CD14-positive monocyte (primary cell): ENCODE data around the gene TTC33. TPM values are rescaled to one million over a fixed set of nuclear protein-coding genes. Genes with fewer than 3 reads are reported as not detected.

Experiments used
- DNase-seq, 3 donors: peaks; one replicate each; pipeline ENCODE4 v3.0.0-alpha.2; 2011 to 2022
- H2AFZ ChIP-seq: 2 replicates; pipeline ENCODE4 v1.6.0; 2012; ENCODE audit warnings: mild to moderate bottlenecking, low read depth, low read length, inconsistent platforms; ENCODE audit not compliant: insufficient read depth, poor library complexity, severe bottlenecking
- H3K27ac ChIP-seq, 2 donors: 1 replicate in 1 of 2; 2 replicates in 1 of 2; pipeline ENCODE4 v1.5.1; 2012 to 2013; ENCODE audit warnings: low read length in 2 of 2, control low read depth in 1 of 2, inconsistent platforms in 1 of 2, low read depth in 1 of 2, mild to moderate bottlenecking in 1 of 2
- H3K27me3 ChIP-seq, 2 donors: one replicate each; pipeline versions ENCODE4 v1.6.0 to v1.6.1; 2011 to 2013; ENCODE audit warnings: low read length in 2 of 2; ENCODE audit not compliant: control insufficient read depth in 2 of 2, insufficient read depth in 2 of 2
- H3K36me3 ChIP-seq, 2 donors: replicated peaks in 1 of 2; 1 replicate in 1 of 2; 2 replicates in 1 of 2; pipeline versions ENCODE4 v1.5.1 to v1.6.1; 2012 to 2013; ENCODE audit warnings: low read length in 2 of 2, control low read depth in 1 of 2, inconsistent platforms in 1 of 2, mild to moderate bottlenecking in 1 of 2; ENCODE audit not compliant: insufficient read depth in 2 of 2, control insufficient read depth in 1 of 2
- H3K4me1 ChIP-seq, 2 donors: 1 replicate in 1 of 2; 2 replicates in 1 of 2; pipeline versions ENCODE4 v1.5.1 to v1.6.1; 2012 to 2013; ENCODE audit warnings: low read length in 2 of 2, control low read depth in 1 of 2, inconsistent platforms in 1 of 2, mild to moderate bottlenecking in 1 of 2, moderate library complexity in 1 of 2; ENCODE audit not compliant: insufficient read depth in 2 of 2, control insufficient read depth in 1 of 2
- H3K4me2 ChIP-seq: replicated peaks from 2 replicates; pipeline ENCODE3; 2012; ENCODE audit warnings: low read length, moderate library complexity, mild to moderate bottlenecking; ENCODE audit not compliant: poor library complexity, severe bottlenecking; ENCODE audit errors: extremely low read depth
- H3K4me3 ChIP-seq, 3 experiments: fragments of 200-600 bp in 1 of 3; sonication (generic) in 1 of 3; replicated peaks in 1 of 3; 1 replicate in 2 of 3; 2 replicates in 1 of 3; pipeline ENCODE4 v1.5.1; 2011 to 2013; ENCODE audit warnings: low read length in 3 of 3, mild to moderate bottlenecking in 3 of 3, control low read depth in 2 of 3, low read depth in 2 of 3, inconsistent platforms in 1 of 3, moderate library complexity in 1 of 3
- H3K79me2 ChIP-seq: 2 replicates; pipeline ENCODE4 v1.6.0; 2012; ENCODE audit warnings: mild to moderate bottlenecking, control low read depth, inconsistent platforms, low read length, moderate library complexity; ENCODE audit not compliant: insufficient read depth
- H3K9ac ChIP-seq: 2 replicates; pipeline ENCODE4 v1.6.0; 2017; ENCODE audit warnings: low read length, mild to moderate bottlenecking; ENCODE audit not compliant: insufficient read depth, poor library complexity, severe bottlenecking
- H3K9me3 ChIP-seq, 2 donors: replicated peaks in 1 of 2; 1 replicate in 1 of 2; 2 replicates in 1 of 2; pipeline versions ENCODE4 v1.5.1 to v1.6.1; 2012 to 2013; ENCODE audit warnings: low read length in 2 of 2, control low read depth in 1 of 2; ENCODE audit not compliant: control insufficient read depth in 1 of 2, insufficient read depth in 1 of 2
- H4K20me1 ChIP-seq: 2 replicates; pipeline ENCODE4 v1.6.0; 2012; ENCODE audit warnings: mild to moderate bottlenecking, low read length, control low read depth, moderate library complexity; ENCODE audit not compliant: insufficient read depth
- H3K27ac Mint-ChIP-seq, 7 donors: one replicate each; pipeline ENCODE4 v1.8.0; 2020; ENCODE audit warnings: mild to moderate bottlenecking in 7 of 7, mixed read lengths in 7 of 7, moderate library complexity in 6 of 7, inconsistent platforms in 2 of 7
- H3K27me3 Mint-ChIP-seq, 3 donors: one replicate each; pipeline ENCODE4 v1.8.0; 2021 to 2022; ENCODE audit warnings: low read depth in 3 of 3, mild to moderate bottlenecking in 3 of 3, mixed read lengths in 3 of 3, moderate library complexity in 3 of 3, inconsistent platforms in 1 of 3
- H3K36me3 Mint-ChIP-seq, 2 donors: one replicate each; pipeline ENCODE4 v1.8.0; 2020; ENCODE audit warnings: mixed read lengths in 2 of 2, inconsistent platforms in 1 of 2, mild to moderate bottlenecking in 1 of 2
- H3K4me1 Mint-ChIP-seq: one replicate; pipeline ENCODE4 v1.8.0; 2020; ENCODE audit warnings: mild to moderate bottlenecking, mixed read lengths
- H3K4me3 Mint-ChIP-seq, 2 donors: one replicate each; pipeline ENCODE4 v1.8.0; 2020; ENCODE audit warnings: mild to moderate bottlenecking in 2 of 2, mixed read lengths in 2 of 2, moderate library complexity in 1 of 2
- H3K9me3 Mint-ChIP-seq, 7 donors: one replicate each; pipeline ENCODE4 v1.8.0; 2020 to 2022; ENCODE audit warnings: mixed read lengths in 7 of 7, mild to moderate bottlenecking in 6 of 7, moderate library complexity in 6 of 7, inconsistent platforms in 2 of 7
- WGBS: methylation state at CpG from one replicate; pipeline ENCODE4 v1.1.5; 2013; ENCODE audit warnings: missing lambda C conversion rate; ENCODE audit not compliant: insufficient coverage; 5-methylcytosine and 5-hydroxymethylcytosine counted together
- intact Hi-C, 2 donors: fragments of 100-400 bp; cut with micrococcal nuclease; formaldehyde crosslinking; loops; one replicate each; pipeline versions ENCODE4 v1.15.0 to v1.15.1; 2023
- polyA plus RNA-seq, 3 donors: library from polyadenylated mRNA; depleted of rRNA in 1 of 3; unstranded in 2 of 3; stranded (reverse) in 1 of 3; fragments of 300-500 nt in 2 of 3; fragments of >200 nt in 1 of 3; fragmentation: Illumina TruSeq in 2 of 3; gene quantifications; 1 replicate in 2 of 3; 2 replicates in 1 of 3; pipeline ENCODE4 v1.2.3, GENCODE V29; 2012 to 2021
- TF ChIP-seq, protein P1 (sequence below): fragments of 200-600 bp; IDR thresholded peaks from one replicate; pipeline ENCODE4 v1.8.0; 2022; ENCODE audit warnings: antibody characterized with exemption, mild to moderate bottlenecking

TTC33 gene
- polyA plus RNA-seq, 3 donors: 1.5 to 11.7 (median 9.4) TPM

DNA sequence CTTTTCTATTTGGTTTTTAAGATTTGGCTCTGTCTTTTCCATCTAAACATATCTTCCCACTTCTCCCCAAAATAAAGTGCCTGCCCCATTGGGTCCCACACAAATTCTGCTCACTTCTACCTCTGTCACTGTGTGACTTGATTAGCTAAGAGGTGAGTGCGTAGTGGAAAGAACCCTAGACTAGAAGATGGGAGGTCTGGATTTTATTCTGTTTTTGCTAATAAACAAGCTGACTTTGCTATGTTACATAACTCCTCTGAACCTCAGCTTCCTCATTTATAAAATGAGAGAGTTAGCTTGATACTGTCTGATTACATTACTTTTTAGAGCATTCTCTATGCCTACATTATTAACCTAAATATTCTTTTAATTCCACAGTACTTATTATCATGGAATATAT is 127.4 kb downstream of the TTC33 start:
- WGBS: no CpG with 5 or more reads among the region's 1 CpG
- intact Hi-C loops: no loop called here
- no peaks in the 10 kb centered on the region for H3K27me3 ChIP-seq
- peak overlapping the region in 1 of 2 donors; percentile 86 for H3K27ac ChIP-seq
- H3K79me2 ChIP-seq: no peaks in the 10 kb centered on the region
- peak overlapping the region in 1 of 2 donors; percentile 66 for H3K4me3 Mint-ChIP-seq
- peak; percentile 62 to 88 (median 68) for DNase-seq
- H3K36me3 ChIP-seq: no peaks in the 10 kb centered on the region
- H3K4me2 ChIP-seq: peak overlapping the region; percentile 54
- no peaks in the 10 kb centered on the region for H4K20me1 ChIP-seq
- peaks cover 24 to 29% of the 10 kb centered on the region in 2 donors for H3K4me1 ChIP-seq
- TF ChIP-seq, protein P1, sequence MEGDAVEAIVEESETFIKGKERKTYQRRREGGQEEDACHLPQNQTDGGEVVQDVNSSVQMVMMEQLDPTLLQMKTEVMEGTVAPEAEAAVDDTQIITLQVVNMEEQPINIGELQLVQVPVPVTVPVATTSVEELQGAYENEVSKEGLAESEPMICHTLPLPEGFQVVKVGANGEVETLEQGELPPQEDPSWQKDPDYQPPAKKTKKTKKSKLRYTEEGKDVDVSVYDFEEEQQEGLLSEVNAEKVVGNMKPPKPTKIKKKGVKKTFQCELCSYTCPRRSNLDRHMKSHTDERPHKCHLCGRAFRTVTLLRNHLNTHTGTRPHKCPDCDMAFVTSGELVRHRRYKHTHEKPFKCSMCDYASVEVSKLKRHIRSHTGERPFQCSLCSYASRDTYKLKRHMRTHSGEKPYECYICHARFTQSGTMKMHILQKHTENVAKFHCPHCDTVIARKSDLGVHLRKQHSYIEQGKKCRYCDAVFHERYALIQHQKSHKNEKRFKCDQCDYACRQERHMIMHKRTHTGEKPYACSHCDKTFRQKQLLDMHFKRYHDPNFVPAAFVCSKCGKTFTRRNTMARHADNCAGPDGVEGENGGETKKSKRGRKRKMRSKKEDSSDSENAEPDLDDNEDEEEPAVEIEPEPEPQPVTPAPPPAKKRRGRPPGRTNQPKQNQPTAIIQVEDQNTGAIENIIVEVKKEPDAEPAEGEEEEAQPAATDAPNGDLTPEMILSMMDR: no peak
- no peaks in the 10 kb centered on the region for H3K9me3 ChIP-seq
- H3K27me3 Mint-ChIP-seq: peaks cover 0 to 3% (median 0%) of the 10 kb centered on the region in 3 donors
- H3K9ac ChIP-seq: peak overlapping the region; percentile 11
- peak overlapping the region; percentile 14 for H2AFZ ChIP-seq
- H3K4me3 ChIP-seq: peak overlapping the region in 1 of 3 experiments; percentile 29
- peaks cover 24% of the 10 kb centered on the region for H3K4me1 Mint-ChIP-seq
- no peaks in the 10 kb centered on the region for H3K9me3 Mint-ChIP-seq
- peak overlapping the region; percentile 92 to 96 (median 94) for H3K27ac Mint-ChIP-seq
- peaks cover 0 to 3% of the 10 kb centered on the region in 2 donors for H3K36me3 Mint-ChIP-seq

DNA sequence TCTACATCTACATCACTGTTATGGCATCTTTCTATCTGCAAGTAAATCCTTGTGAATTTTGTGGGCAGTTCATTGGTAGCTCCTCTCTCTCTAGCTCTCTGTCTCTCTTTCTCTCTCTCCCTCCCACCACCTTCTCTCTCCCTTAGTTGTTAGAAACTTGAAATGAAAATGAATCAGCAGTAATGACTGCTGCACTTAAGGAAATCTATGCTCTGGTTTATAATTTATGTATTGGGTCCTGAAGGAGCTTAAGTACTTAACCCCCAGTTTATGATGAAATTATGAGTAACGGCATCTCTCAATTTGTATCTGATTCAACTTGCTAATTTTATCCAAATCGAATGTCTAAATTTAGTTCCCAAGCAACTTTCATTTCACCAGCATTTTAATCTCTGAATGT is 128.1 kb downstream of the TTC33 start:
- no CpG with 5 or more reads among the region's 2 CpGs for WGBS
- Mint-ChIP-seq H3K27ac (peak overlapping the region; percentile 92 to 96 (median 94)), H3K36me3 (peaks cover 0 to 3% of the 10 kb centered on the region in 2 donors), H3K4me3 (peak overlapping the region in 1 of 2 donors; percentile 31), H3K4me1 (peaks cover 24% of the 10 kb centered on the region), H3K9me3 (no peaks in the 10 kb centered on the region), H3K27me3 (no peaks in the 10 kb centered on the region)
- Histone ChIP-seq H3K27ac (peak overlapping the region in 1 of 2 donors; percentile 86), H2AFZ (peak overlapping the region; percentile 9), H3K4me3 (peak overlapping the region in 1 of 3 experiments; percentile 29), H3K79me2 (no peaks in the 10 kb centered on the region), H3K9me3 (no peaks in the 10 kb centered on the region), H3K9ac (peak overlapping the region; percentile 11), H3K4me1 (peaks cover 24 to 29% of the 10 kb centered on the region in 2 donors), H4K20me1 (no peaks in the 10 kb centered on the region), H3K27me3 (no peaks in the 10 kb centered on the region), H3K4me2 (peak overlapping the region; percentile 54), H3K36me3 (no peaks in the 10 kb centered on the region)
- intact Hi-C loops: no loop called here
- DNase-seq: peak in 1 of 3 donors; percentile 24
- TF ChIP-seq, protein P1: no peak
